GM18873 (cell line): ENCODE results near the gene FHAD1.
"Not testable (repeated sequence)": the region's sequence is repeated elsewhere in the genome, so short reads cannot be mapped to it uniquely, and the experiment has no call there.

Experiments
- ATAC-seq: cut with Tn5 transposase; IDR thresholded peaks from one replicate; pipeline ENCODE4 v1.9.1; 2021; ENCODE audit warnings: mild to moderate bottlenecking, moderate library complexity, moderate number of reproducible peaks; ENCODE audit not compliant: unreplicated experiment, low FRiP score

The FHAD1 gene

GRCh38 chr1:15299179-15299578 lies 52.2 kb downstream of the FHAD1 start:
- ATAC-seq: no peak

GRCh38 chr1:15299806-15300205 lies 52.8 kb downstream of the FHAD1 start:
- no peak for ATAC-seq

- no peak for ATAC-seq
These were observed 56.9 kb downstream of the FHAD1 start for GRCh38 chr1:15303935-15304334.

DNA sequence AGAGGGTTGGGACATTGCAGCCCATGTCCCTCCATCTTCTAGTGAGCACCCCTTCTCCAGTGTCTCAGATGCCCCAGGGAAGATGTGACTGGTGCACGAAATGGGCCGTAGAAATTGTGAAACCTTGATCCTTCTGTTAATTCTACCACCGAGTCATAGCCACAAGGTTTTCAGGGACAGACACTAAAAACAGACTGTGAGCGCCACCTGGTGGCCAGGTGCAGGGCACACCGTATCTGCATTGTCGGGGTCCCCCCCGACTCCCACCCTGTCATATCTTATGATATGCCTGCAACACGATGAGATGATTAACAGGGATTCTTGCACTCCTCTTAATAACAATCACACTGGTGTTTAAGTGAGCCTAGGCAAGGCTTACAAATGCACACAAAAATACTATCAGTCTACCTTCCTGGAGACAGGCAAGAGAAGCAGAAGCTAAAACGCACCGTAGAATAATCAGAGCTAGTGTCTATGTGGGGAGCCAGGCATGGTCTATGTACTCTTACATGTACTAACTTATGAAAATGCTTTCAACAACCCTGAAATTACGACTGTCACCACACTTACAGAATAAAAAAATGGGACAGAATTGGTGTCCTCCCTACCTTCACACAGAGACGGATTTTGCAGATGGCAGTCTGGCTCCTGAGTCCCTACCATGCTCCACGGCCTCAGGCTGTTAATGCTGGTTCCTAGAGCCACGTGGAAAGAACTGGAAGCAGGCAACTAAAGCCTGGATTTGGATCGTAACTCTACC lies 57.9 kb downstream of the FHAD1 start:
- ATAC-seq: no peak

GRCh38 chr1:15305468-15305770 lies 58.4 kb downstream of the FHAD1 start:
- no peak for ATAC-seq

DNA sequence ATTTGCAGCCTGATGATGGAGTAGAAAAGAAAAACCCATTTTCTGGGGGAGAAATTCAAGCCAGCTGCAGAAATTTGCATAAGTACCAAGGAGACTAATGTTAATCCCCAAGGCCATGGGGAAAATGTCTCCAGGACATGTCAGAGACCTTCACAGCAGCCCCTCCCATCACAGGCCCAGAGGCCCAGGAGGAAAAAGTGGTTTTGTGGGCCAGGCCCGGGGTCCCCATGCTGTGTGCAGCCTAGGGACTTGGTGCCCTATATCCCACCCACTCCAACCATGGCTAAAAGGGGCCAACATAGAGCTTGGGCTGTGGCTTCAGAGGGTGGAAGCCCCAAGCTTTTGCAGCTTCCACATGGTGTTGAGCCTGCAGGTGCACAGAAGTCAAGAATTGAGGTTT lies 59.3 kb downstream of the FHAD1 start:
- not testable (repeated sequence) for ATAC-seq

- ATAC-seq: no peak
These were observed 61.1 kb downstream of the FHAD1 start for GRCh38 chr1:15308135-15308534.

DNA sequence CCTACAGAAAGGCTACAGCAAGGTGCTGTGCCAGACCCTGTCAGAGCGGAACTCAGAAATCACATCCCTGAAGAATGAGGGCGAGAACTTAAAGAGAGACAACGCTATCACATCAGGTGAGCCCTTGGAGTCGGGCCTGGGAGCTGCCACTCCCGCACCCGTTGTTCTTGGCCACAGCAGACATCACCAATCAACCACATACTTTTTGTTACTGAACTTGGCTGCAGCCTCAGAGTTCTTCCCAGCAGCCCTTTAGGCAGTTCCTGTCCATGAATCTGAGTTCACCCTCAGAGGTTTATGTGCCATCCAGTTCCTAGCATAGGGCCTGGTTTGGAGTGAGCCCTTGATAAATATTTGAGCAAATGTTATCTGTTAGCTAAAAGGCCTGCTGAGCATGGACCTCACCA lies 61.6 kb downstream of the FHAD1 start:
- no peak for ATAC-seq

DNA sequence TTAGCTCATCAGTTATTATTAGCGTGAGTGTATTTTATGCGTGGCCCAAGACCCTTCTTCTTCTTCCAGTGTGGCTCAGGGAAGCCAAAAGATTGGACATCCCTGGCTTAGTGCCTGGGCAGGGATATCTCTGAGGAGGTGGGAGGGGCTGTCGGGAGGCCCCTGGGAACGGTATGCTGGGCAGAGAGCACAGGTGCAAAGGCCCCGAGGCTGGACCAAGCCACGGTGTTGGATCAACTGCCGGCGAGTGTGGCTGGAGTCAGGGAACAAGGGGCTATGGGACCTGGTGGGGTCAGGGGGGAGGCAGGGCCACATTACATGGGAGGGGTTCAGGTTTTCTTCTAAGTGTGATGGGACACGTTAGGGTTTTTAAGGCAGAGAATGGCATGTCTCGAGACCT lies 62.7 kb downstream of the FHAD1 start:
- no peak for ATAC-seq

- ATAC-seq: no peak
These were observed 63.5 kb downstream of the FHAD1 start for GRCh38 chr1:15310544-15310943.

GRCh38 chr1:15311122-15311822 lies 64.2 kb downstream of the FHAD1 start:
- no peak for ATAC-seq

DNA sequence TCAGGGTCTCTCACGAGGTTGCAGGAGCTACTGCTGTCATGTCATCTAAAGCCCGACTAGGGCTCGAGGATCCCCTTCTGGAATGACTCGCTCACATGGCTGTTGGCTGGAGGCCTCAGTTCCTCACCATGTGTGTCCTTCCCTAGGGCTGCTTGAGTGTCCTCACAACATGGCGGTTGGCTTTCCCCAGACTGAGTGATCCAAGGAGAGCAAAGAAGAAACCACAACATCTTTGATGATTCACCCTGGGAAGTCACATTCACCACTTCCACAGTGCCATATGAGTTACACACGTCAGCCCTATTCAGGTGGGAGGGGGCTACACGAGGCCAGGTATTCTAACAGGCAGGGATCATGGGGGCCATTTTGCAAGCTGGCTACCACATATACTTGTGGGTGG lies 64.9 kb downstream of the FHAD1 start:
- no peak for ATAC-seq

GRCh38 chr1:15312626-15313411 lies 65.8 kb downstream of the FHAD1 start:
- ATAC-seq: no peak

DNA sequence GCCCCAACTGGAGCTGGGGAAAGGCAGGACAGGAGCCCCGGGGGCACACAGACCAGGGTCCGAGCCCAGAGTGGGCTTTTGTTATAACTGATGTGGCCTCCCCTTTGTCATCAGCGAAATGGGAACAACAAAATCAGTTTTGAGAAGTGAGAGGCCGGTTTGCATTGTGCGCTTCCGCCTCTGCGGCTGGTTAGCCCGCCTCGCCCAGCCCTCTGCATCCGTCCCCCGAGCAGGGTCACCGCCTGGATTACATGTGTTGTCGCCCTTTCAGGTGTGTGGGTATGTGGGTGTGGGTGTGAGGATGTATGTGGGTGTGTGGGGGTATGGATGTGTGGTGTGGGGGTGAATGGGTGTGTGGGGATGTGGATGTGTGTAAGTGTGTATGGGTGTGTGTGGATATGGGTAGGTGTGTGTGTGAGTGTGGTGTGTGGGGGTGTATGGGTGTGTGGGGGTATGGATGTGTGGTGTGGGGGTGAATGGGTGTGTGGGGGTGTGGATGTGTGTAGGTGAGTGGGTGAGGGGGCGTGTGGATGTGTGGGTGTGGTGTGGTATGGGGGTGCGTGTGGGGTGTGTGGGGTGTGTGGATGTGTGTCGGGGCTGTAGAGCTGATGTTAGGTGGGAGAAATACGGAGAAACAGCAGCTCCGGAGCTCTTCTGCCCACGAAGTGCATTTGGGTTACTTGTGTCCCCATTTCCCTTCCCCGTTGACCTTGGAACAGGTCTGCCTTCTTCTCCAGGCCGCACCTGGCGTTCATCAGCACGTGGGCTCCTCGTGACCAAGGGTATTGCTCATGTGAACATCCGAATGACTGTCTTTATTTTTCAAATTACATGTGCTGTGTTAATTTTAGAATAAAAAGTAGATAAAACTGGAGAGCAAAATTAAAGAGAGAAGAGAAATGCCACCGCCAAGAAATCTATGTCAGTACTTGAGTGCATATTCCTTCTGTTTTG lies 67.6 kb downstream of the FHAD1 start:
- ATAC-seq: no peak

GRCh38 chr1:15315815-15316214 lies 68.8 kb downstream of the FHAD1 start:
- ATAC-seq: no peak

GRCh38 chr1:15316510-15316909 lies 69.5 kb downstream of the FHAD1 start:
- no peak for ATAC-seq

DNA sequence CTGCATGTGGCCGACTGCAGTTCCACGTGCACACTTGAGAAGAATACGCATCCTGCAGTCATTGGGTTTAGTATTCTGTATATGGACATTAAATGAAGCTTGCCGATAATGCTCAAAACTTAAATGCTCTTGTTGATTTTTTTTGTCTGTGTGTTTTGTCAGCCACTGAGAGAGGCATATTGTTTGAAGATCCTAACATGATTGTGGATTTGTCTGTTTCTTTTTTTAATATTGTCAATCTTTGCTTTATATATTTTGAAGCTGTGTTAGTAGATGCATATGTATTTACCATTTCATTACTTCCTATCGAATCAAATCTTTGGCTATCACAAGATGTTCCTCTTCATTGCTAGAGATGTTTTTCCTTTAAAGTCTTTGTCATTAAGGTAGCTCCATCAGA lies 73.2 kb downstream of the FHAD1 start:
- no peak for ATAC-seq

DNA sequence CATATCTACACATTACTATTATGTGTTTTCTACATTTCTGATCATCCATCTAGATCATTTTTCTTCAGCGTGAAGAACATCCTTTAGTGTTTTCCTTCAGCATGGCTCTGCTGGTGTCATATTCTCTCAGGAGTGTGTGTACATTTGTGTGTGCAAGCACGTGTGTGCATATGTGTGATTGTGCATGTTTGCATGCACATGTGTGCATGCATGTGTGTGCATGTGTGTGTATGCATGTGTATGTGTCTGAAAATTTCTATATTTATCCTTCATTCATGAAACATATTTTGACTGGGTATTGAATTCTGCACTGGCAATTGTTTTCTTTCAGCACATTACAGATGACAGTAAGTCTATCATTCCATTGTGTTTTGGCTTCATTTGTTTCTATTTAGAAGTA lies 74.6 kb downstream of the FHAD1 start:
- ATAC-seq: no peak

- ATAC-seq: no peak
These were observed 75.8 kb downstream of the FHAD1 start for GRCh38 chr1:15322648-15323350.
